Measurements from ENCODE around the gene IL2RA. TPM values are rescaled to one million over a fixed set of nuclear protein-coding genes. Genes with fewer than 3 reads are reported as not detected.

Gene IL2RA
- total RNA-seq, 1 experiment from 2014 or later, result not detected

DNA sequence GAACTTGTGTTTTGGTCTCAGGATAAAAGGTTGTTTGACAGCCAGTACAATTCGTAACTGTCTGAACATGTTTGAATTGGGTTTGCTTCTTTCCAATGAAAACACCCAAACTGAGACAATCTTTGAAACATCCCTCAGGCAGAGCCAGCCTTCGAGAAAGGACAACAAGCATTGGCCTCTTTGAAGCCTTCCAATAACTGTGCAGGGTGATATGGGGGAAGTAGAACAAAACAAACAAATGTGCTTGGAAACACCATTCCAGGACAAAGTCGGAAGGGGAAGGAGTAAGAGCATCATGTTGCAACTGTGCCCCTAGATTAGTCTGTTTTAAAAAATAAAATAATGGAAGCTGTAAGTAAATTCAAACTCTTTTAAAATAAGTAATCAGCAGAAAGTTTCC is 39.5 kb downstream of the IL2RA start:
- H2BK15ac ChIP-seq (ENCODE audit: low read depth, low read length), result no peak overlapping the region
- no peak overlapping the region for H4K5ac ChIP-seq (ENCODE audit: insufficient read length, low read depth, low read length)
- no peak overlapping the region for H4K8ac ChIP-seq (replicated peaks; ENCODE audit: insufficient read length, low read depth, low read length)
- H3K27me3 Mint-ChIP-seq (ENCODE audit: low read depth), result peaks cover 7% of the 10 kb centered on the region
- no peak overlapping the region for H2BK120ac ChIP-seq (ENCODE audit: low read depth, low read length, poor library complexity, severe bottlenecking)
- no peak for DNase-seq
- H2BK5ac ChIP-seq (ENCODE audit: insufficient read length, low read length), result no peak overlapping the region
- no peaks in the 10 kb centered on the region for H3K4me1 ChIP-seq (ENCODE audit: insufficient read depth, low read length)
- no peaks in the 10 kb centered on the region for H4K20me1 ChIP-seq (ENCODE audit: control insufficient read depth, insufficient read depth, insufficient read length)
- H3K9me3 ChIP-seq (ENCODE audit: control insufficient read depth, low read depth, low read length), result no peaks in the 10 kb centered on the region
- TF ChIP-seq, protein P1, sequence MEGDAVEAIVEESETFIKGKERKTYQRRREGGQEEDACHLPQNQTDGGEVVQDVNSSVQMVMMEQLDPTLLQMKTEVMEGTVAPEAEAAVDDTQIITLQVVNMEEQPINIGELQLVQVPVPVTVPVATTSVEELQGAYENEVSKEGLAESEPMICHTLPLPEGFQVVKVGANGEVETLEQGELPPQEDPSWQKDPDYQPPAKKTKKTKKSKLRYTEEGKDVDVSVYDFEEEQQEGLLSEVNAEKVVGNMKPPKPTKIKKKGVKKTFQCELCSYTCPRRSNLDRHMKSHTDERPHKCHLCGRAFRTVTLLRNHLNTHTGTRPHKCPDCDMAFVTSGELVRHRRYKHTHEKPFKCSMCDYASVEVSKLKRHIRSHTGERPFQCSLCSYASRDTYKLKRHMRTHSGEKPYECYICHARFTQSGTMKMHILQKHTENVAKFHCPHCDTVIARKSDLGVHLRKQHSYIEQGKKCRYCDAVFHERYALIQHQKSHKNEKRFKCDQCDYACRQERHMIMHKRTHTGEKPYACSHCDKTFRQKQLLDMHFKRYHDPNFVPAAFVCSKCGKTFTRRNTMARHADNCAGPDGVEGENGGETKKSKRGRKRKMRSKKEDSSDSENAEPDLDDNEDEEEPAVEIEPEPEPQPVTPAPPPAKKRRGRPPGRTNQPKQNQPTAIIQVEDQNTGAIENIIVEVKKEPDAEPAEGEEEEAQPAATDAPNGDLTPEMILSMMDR (conservative IDR thresholded peaks at IDR 0.05), result no peak
- no peaks in the 10 kb centered on the region for H3K79me1 ChIP-seq (ENCODE audit: insufficient read depth, low read depth, low read length, poor library complexity, severe bottlenecking)
- no peak overlapping the region for H3K4ac ChIP-seq (ENCODE audit: low read depth, low read length)
- no peak overlapping the region for H3K9ac ChIP-seq (ENCODE audit: extremely low read depth, insufficient read length, low read length)
- no peaks in the 10 kb centered on the region for H3K79me2 ChIP-seq (ENCODE audit: insufficient read depth, low read length)
- WGBS (ENCODE audit: extremely low coverage, insufficient read length, low lambda C conversion rate), result no CpG with 5 or more reads among the region's 3 CpGs
- no peak overlapping the region for H3K56ac ChIP-seq (ENCODE audit: insufficient read length, low read depth, low read length)
- no peak overlapping the region for H3K14ac ChIP-seq (ENCODE audit: insufficient read depth, low read length)
- no peak overlapping the region for H2AK5ac ChIP-seq (ENCODE audit: insufficient read length, low read length)
- no peak overlapping the region for H3K27ac Mint-ChIP-seq
- H3K4me1 Mint-ChIP-seq, result no peaks in the 10 kb centered on the region
- H4K91ac ChIP-seq (ENCODE audit: insufficient read length, low read depth, low read length), result no peak overlapping the region
- H3T11ph ChIP-seq (ENCODE audit: low read length), result no peak overlapping the region
- no peak overlapping the region for H2AFZ ChIP-seq (ENCODE audit: low read length)
- no peak overlapping the region for H3K4me3 Mint-ChIP-seq
- no peaks in the 10 kb centered on the region; a peak in 1 of 7 replicates for H3K36me3 Mint-ChIP-seq (ENCODE audit: insufficient read depth in 1 of 3, low read depth in 3 of 3)
- no peaks in the 10 kb centered on the region for H3K27me3 ChIP-seq (ENCODE audit: insufficient read depth, low read length)
- H3K27ac ChIP-seq (ENCODE audit: insufficient read length, low read depth, low read length), result no peak overlapping the region
- no peak overlapping the region for H3K18ac ChIP-seq (ENCODE audit: insufficient read length, low read depth, low read length)
- no peaks in the 10 kb centered on the region for H3K23me2 ChIP-seq (ENCODE audit: insufficient read length, low read depth, low read length, poor library complexity, severe bottlenecking)
- H2BK20ac ChIP-seq (ENCODE audit: low read depth, low read length, poor library complexity, severe bottlenecking), result no peak overlapping the region
- no peak overlapping the region for H2BK12ac ChIP-seq (ENCODE audit: insufficient read length, low read depth, low read length)
- peaks cover 0 to 3% of the 10 kb centered on the region in 2 experiments; a peak in 1 of 5 replicates for H3K9me3 Mint-ChIP-seq
- H3K23ac ChIP-seq (ENCODE audit: insufficient read length, low read depth, low read length), result no peak overlapping the region
- no peak overlapping the region for H3K4me2 ChIP-seq (ENCODE audit: insufficient read depth, insufficient read length, low read length)

Measured in H9 (cell line).